MM.1S (cell line): Measurements from ENCODE around the gene ZNF526.

Experiments
- DNase-seq: peaks from one replicate; pipeline ENCODE4 v3.0.0-alpha.2; 2015
- H2AFZ ChIP-seq: fragments of 300-600 bp; sonication (generic); 2 replicates; pipeline ENCODE4 v1.6.0; 2016; ENCODE audit warnings: antibody characterized with exemption, low read length
- H3F3A ChIP-seq: fragments of 300-600 bp; sonication (generic); 2 replicates; pipeline ENCODE4 v1.6.1; 2016; ENCODE audit warnings: mild to moderate bottlenecking, antibody characterized with exemption, low read length, moderate library complexity, mixed read lengths; ENCODE audit not compliant: insufficient read depth
- H3K27ac ChIP-seq: fragments of 300-600 bp; sonication (generic); 2 replicates; pipeline ENCODE4 v1.5.1; 2016; ENCODE audit warnings: mild to moderate bottlenecking, low read length
- H3K27me3 ChIP-seq: fragments of 300-600 bp; sonication (generic); replicated peaks from 2 replicates; pipeline ENCODE4 v1.6.0; 2016; ENCODE audit warnings: low read length; ENCODE audit not compliant: insufficient read depth
- H3K36me3 ChIP-seq: fragments of 300-600 bp; sonication (generic); replicated peaks from 2 replicates; pipeline ENCODE4 v1.6.1; 2016; ENCODE audit warnings: mild to moderate bottlenecking, low read length, mixed read lengths; ENCODE audit not compliant: insufficient read depth
- H3K4me1 ChIP-seq: fragments of 300-600 bp; sonication (generic); 2 replicates; pipeline ENCODE4 v1.6.1; 2016; ENCODE audit warnings: low read length, mixed read lengths
- H3K4me2 ChIP-seq: fragments of 300-600 bp; sonication (generic); 2 replicates; pipeline ENCODE4 v1.6.0; 2016; ENCODE audit warnings: low read depth, low read length
- H3K4me3 ChIP-seq: fragments of 300-600 bp; sonication (generic); 2 replicates; pipeline ENCODE4 v1.5.1; 2016; ENCODE audit warnings: low read length, mixed read lengths
- H3K79me2 ChIP-seq: fragments of 300-600 bp; sonication (generic); 2 replicates; pipeline ENCODE4 v1.6.1; 2016; ENCODE audit warnings: mixed run types, low read length, mixed read lengths
- H3K9ac ChIP-seq: fragments of 300-600 bp; sonication (generic); 2 replicates; pipeline ENCODE4 v1.6.1; 2016; ENCODE audit warnings: low read length, mixed read lengths
- H3K9me2 ChIP-seq: fragments of 300-600 bp; sonication (generic); replicated peaks from 2 replicates; pipeline ENCODE4 v1.6.1; 2016; ENCODE audit warnings: mild to moderate bottlenecking, low read length, mixed read lengths; ENCODE audit not compliant: insufficient read depth
- H3K9me3 ChIP-seq: fragments of 300-600 bp; sonication (generic); replicated peaks from 2 replicates; pipeline ENCODE4 v1.6.1; 2016; ENCODE audit warnings: mild to moderate bottlenecking, low read length, mixed read lengths; ENCODE audit not compliant: insufficient read depth
- H4K20me1 ChIP-seq: fragments of 300-600 bp; sonication (generic); 2 replicates; pipeline ENCODE4 v1.6.1; 2016; ENCODE audit warnings: mild to moderate bottlenecking, low read length, moderate library complexity, mixed read lengths; ENCODE audit not compliant: insufficient read depth
- EZH2 ChIP-seq: fragments of 300-600 bp; sonication (generic); optimal IDR thresholded peaks from 2 replicates; pipeline ENCODE3; 2017; ENCODE audit warnings: low read depth, mild to moderate bottlenecking, antibody characterized with exemption, low read length, mixed read lengths
- EZH2phosphoT487 ChIP-seq: fragments of 300-600 bp; sonication (generic); IDR thresholded peaks from 2 replicates; pipeline ENCODE4 v1.6.1; 2018; ENCODE audit warnings: antibody characterized with exemption, low read length
- TF ChIP-seq, protein P1 (sequence below): fragments of 300-600 bp; sonication (generic); IDR thresholded peaks from 2 replicates; pipeline ENCODE4 v1.5.1; 2016; ENCODE audit warnings: antibody characterized with exemption, low read length, mixed read lengths

The ZNF526 gene

GRCh38 chr19:42276284-42276683 lies 56.2 kb downstream of the ZNF526 start:
- H3K4me3 ChIP-seq: no peak overlapping the region
- DNase-seq: no peak
- peaks cover 36% of the 10 kb centered on the region for H3K79me2 ChIP-seq
- H3K27me3 ChIP-seq: no peaks in the 10 kb centered on the region
- TF ChIP-seq EZH2phosphoT487: no peak
- TF ChIP-seq, protein P1, sequence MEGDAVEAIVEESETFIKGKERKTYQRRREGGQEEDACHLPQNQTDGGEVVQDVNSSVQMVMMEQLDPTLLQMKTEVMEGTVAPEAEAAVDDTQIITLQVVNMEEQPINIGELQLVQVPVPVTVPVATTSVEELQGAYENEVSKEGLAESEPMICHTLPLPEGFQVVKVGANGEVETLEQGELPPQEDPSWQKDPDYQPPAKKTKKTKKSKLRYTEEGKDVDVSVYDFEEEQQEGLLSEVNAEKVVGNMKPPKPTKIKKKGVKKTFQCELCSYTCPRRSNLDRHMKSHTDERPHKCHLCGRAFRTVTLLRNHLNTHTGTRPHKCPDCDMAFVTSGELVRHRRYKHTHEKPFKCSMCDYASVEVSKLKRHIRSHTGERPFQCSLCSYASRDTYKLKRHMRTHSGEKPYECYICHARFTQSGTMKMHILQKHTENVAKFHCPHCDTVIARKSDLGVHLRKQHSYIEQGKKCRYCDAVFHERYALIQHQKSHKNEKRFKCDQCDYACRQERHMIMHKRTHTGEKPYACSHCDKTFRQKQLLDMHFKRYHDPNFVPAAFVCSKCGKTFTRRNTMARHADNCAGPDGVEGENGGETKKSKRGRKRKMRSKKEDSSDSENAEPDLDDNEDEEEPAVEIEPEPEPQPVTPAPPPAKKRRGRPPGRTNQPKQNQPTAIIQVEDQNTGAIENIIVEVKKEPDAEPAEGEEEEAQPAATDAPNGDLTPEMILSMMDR: no peak
- TF ChIP-seq EZH2: no peak
- no peaks in the 10 kb centered on the region for H3K9me2 ChIP-seq
- no peaks in the 10 kb centered on the region for H4K20me1 ChIP-seq
- H3F3A ChIP-seq: 0 out of 2 replicates have a peak, but pooled peaks cover 1% of the 10 kb centered on the region
- H2AFZ ChIP-seq: no peak overlapping the region
- peaks cover 13% of the 10 kb centered on the region for H3K4me1 ChIP-seq
- no peak overlapping the region for H3K27ac ChIP-seq
- H3K9me3 ChIP-seq: no peaks in the 10 kb centered on the region
- no peaks in the 10 kb centered on the region for H3K36me3 ChIP-seq
- no peak overlapping the region for H3K9ac ChIP-seq
- H3K4me2 ChIP-seq: no peak overlapping the region

- Histone ChIP-seq H3K9ac (no peak overlapping the region), H3F3A (0 out of 2 replicates have a peak, but pooled peaks cover 2% of the 10 kb centered on the region), H3K79me2 (peaks cover 31% of the 10 kb centered on the region), H3K36me3 (no peaks in the 10 kb centered on the region), H3K27me3 (no peaks in the 10 kb centered on the region), H3K4me1 (peaks cover 8% of the 10 kb centered on the region), H2AFZ (no peak overlapping the region), H4K20me1 (no peaks in the 10 kb centered on the region), H3K9me2 (no peaks in the 10 kb centered on the region), H3K9me3 (no peaks in the 10 kb centered on the region), H3K4me3 (no peak overlapping the region), H3K4me2 (no peak overlapping the region), H3K27ac (no peak overlapping the region)
- DNase-seq: no peak
- no peak for TF ChIP-seq EZH2
- TF ChIP-seq, protein P1: no peak
These were observed 56.7 kb downstream of the ZNF526 start for GRCh38 chr19:42276821-42277220.
